Measurements from ENCODE around the gene MEGF6.
"Not testable (repeated sequence)": the region's sequence is repeated elsewhere in the genome, so short reads cannot be mapped to it uniquely, and the experiment has no call there.

The MEGF6 gene

GRCh38 chr1:3628445-3628844 lies 17.1 kb upstream of the MEGF6 start:
- no peak for DNase-seq

- DNase-seq, result no peak
Observed at GRCh38 chr1:3627515-3628253, 16.4 kb upstream of the MEGF6 start.

- DNase-seq, result no peak
Observed at GRCh38 chr1:3626025-3626424, 14.7 kb upstream of the MEGF6 start.

- no peak for DNase-seq
Observed at GRCh38 chr1:3625151-3625907, 14.0 kb upstream of the MEGF6 start.

GRCh38 chr1:3624200-3625136 lies 13.2 kb upstream of the MEGF6 start, which contains the start of gene TPRG1L:
TPRG1L (plus strand) TSS chr1:3625015; CDS start chr1:3625073, 58 bp downstream.
- peak; percentile 99 for DNase-seq

- DNase-seq, result no peak
Observed at GRCh38 chr1:3623441-3624199, 12.3 kb upstream of the MEGF6 start.

- not testable (repeated sequence) for DNase-seq
Observed at GRCh38 chr1:3622102-3622501, 10.8 kb upstream of the MEGF6 start.

- not testable (repeated sequence) for DNase-seq
Observed at GRCh38 chr1:3621151-3621671, 9.9 kb upstream of the MEGF6 start.

- DNase-seq, result no peak
Observed at GRCh38 chr1:3620708-3621107, 9.4 kb upstream of the MEGF6 start.

- DNase-seq, result peak; percentile 66
Observed at GRCh38 chr1:3618881-3619671, 7.8 kb upstream of the MEGF6 start.

GRCh38 chr1:3618531-3618880 lies 7.2 kb upstream of the MEGF6 start:
- no peak for DNase-seq

GRCh38 chr1:3617806-3618345 lies 6.6 kb upstream of the MEGF6 start:
- no peak for DNase-seq

GRCh38 chr1:3616861-3617260 lies 5.6 kb upstream of the MEGF6 start:
- no peak for DNase-seq

- DNase-seq, result no peak
Observed at GRCh38 chr1:3614755-3615742, 3.7 kb upstream of the MEGF6 start.

GRCh38 chr1:3612123-3612522 lies 815 bp upstream of the MEGF6 start:
- no peak for DNase-seq

GRCh38 chr1:3610527-3611169 lies 660 bp downstream of the MEGF6 start:
- no peak for DNase-seq

- no peak for DNase-seq
Observed at GRCh38 chr1:3609769-3610526, 1.4 kb downstream of the MEGF6 start.

GRCh38 chr1:3609016-3609768 lies 2.1 kb downstream of the MEGF6 start:
- no peak for DNase-seq

Measured in activated CD4-positive, CD25-positive, alpha-beta regulatory T cell treated with anti-CD3 and anti-CD28 coated beads, Interleukin-2, amount 50 U/mL, for 72 hours (primary cell).